Stimulated activated CD8-positive, alpha-beta memory T cell treated with anti-CD3 and anti-CD28 coated beads, Interleukin-15, amount 100 ng/mL, for 4 hours (primary cell): Measurements from ENCODE around the gene CSNK2A2.

Experiments used
- DNase-seq, 2 donors: peaks; one replicate each; pipeline ENCODE4 v3.0.0-alpha.2; 2020; ENCODE audit warnings: low read depth in 2 of 2

Gene CSNK2A2

GRCh38 chr16:58110571-58111301, 87.2 kb downstream of the CSNK2A2 start:
- DNase-seq, result no peak

GRCh38 chr16:58109881-58110280, 88.0 kb downstream of the CSNK2A2 start:
- no peak for DNase-seq

GRCh38 chr16:58109330-58109729, 88.6 kb downstream of the CSNK2A2 start:
- DNase-seq, result no peak
